Measurements from ENCODE around the gene MTOR.
A peak's percentile ranks its signal among the peaks of the same experiment; 100 is the strongest.

MTOR gene

DNA sequence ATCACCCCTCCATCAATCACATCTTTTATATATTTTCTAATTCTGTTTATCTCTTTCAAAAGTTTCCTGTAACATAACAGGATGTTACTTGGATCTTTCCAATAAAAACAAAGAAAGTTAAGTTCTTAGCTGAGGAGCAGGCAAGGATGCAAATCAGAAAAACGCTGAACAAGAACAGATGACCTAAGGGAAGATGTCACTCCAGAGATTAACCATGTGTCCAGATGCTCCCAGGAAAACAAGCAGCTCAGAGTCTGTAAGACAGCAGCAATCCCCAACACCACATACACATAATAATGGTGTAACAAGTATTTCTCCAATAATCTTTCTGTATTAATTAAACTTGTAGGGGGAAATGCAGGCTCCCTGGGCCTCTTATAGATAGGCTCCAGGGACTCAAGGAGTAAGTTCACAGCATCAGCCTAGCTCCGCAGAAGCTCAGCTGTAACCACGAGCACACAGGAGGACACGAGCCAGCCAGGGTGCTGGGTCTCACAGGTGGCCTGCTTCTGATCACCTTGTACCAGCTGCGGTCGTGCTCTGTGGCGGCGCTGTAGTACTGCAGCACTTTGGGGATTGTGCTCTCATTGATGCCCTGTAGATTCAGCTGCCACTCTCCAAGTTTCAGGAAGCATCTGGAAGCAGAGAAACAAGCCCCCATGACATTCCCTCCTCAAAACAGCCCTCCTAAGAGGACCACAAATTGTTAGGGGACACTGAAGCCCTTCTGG lies 129.6 kb downstream of the MTOR start:
- Histone ChIP-seq H3K14ac (ENCODE audit: low read length) (no peak overlapping the region), H3K4ac (ENCODE audit: low read depth, low read length) (no peak overlapping the region), H4K12ac (ENCODE audit: low read depth, low read length) (no peak overlapping the region), H3K79me1 (ENCODE audit: low read length) (no peaks in the 10 kb centered on the region), H3K18ac (ENCODE audit: low read length) (no peak overlapping the region), H2BK12ac (ENCODE audit: low read length) (no peak overlapping the region), H3K36me3 (ENCODE audit: control insufficient read depth in 1 of 2, insufficient read depth in 2 of 2, low read length in 2 of 2) (peaks cover 34 to 48% of the 10 kb centered on the region in 2 experiments), H3K4me3 (ENCODE audit: low read depth, low read length) (no peak overlapping the region), H2BK5ac (ENCODE audit: low read depth, low read length, poor library complexity) (no peak overlapping the region), H3K9me3 (ENCODE audit: insufficient read depth, low read depth, low read length) (peaks cover 3% of the 10 kb centered on the region), H4K8ac (ENCODE audit: low read depth, low read length) (peak overlapping the region; percentile 25), H2BK120ac (ENCODE audit: insufficient read depth, low read length, poor library complexity) (no peak overlapping the region), H3K4me1 (ENCODE audit: control insufficient read depth in 1 of 2, insufficient read depth in 2 of 2, low read length in 2 of 2) (peaks cover 4 to 6% of the 10 kb centered on the region in 2 experiments), H3K27ac (ENCODE audit: low read depth, low read length) (no peak overlapping the region), H4K91ac (ENCODE audit: low read depth, low read length) (no peak overlapping the region), H3K23ac (ENCODE audit: low read length) (no peak overlapping the region), H3K4me2 (ENCODE audit: low read length) (no peak overlapping the region), H2AK5ac (ENCODE audit: low read length) (no peak overlapping the region), H2AFZ (ENCODE audit: insufficient read depth, low read length, poor library complexity) (no peak overlapping the region), H3K27me3 (ENCODE audit: insufficient read depth, low read length) (no peaks in the 10 kb centered on the region), H3K79me2 (ENCODE audit: control insufficient read depth, insufficient read depth, low read length, poor library complexity) (no peaks in the 10 kb centered on the region), H3K9ac (ENCODE audit: low read length) (no peak overlapping the region)
- DNase-seq, result no peak
- WGBS (ENCODE audit: extremely low coverage, insufficient coverage, insufficient read length), result no CpG with 5 or more reads among the region's 8 CpGs

DNA sequence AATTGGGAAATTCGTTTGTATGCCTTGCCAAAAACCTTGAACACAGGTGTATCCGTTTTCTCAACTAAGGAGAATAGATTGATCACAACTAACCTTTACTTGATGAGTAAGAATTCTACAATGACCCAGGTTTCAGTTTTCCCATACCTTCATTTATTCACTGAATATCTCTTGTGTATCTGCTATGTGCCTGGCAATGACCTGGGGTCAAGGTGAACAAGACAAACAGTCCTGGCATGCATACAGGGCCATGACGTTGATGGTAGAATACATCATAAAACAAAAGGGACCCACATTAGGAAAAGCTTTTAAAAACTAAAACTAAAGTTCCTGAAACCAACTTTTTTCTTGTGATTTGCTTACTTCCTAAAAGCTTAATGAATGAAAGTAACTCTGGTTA lies 130.5 kb downstream of the MTOR start:
- Histone ChIP-seq H2AFZ (ENCODE audit: insufficient read depth, low read length, poor library complexity) (no peak overlapping the region), H3K27ac (ENCODE audit: low read depth, low read length) (no peak overlapping the region), H3K23ac (ENCODE audit: low read length) (no peak overlapping the region), H3K4ac (ENCODE audit: low read depth, low read length) (no peak overlapping the region), H3K36me3 (ENCODE audit: control insufficient read depth in 1 of 2, insufficient read depth in 2 of 2, low read length in 2 of 2) (peaks cover 39 to 55% of the 10 kb centered on the region in 2 experiments), H3K27me3 (ENCODE audit: insufficient read depth, low read length) (no peaks in the 10 kb centered on the region), H3K4me2 (ENCODE audit: low read length) (no peak overlapping the region), H4K12ac (ENCODE audit: low read depth, low read length) (no peak overlapping the region), H4K91ac (ENCODE audit: low read depth, low read length) (no peak overlapping the region), H3K14ac (ENCODE audit: low read length) (no peak overlapping the region), H3K4me3 (ENCODE audit: low read depth, low read length) (no peak overlapping the region), H3K79me1 (ENCODE audit: low read length) (no peaks in the 10 kb centered on the region), H3K4me1 (ENCODE audit: control insufficient read depth in 1 of 2, insufficient read depth in 2 of 2, low read length in 2 of 2) (peaks cover 4 to 5% of the 10 kb centered on the region in 2 experiments), H2BK120ac (ENCODE audit: insufficient read depth, low read length, poor library complexity) (no peak overlapping the region), H2BK12ac (ENCODE audit: low read length) (no peak overlapping the region), H2BK5ac (ENCODE audit: low read depth, low read length, poor library complexity) (no peak overlapping the region), H3K9ac (ENCODE audit: low read length) (no peak overlapping the region), H3K79me2 (ENCODE audit: control insufficient read depth, insufficient read depth, low read length, poor library complexity) (no peaks in the 10 kb centered on the region), H4K8ac (ENCODE audit: low read depth, low read length) (no peak overlapping the region), H3K18ac (ENCODE audit: low read length) (no peak overlapping the region), H2AK5ac (ENCODE audit: low read length) (no peak overlapping the region), H3K9me3 (ENCODE audit: insufficient read depth, low read depth, low read length) (peaks cover 3% of the 10 kb centered on the region)
- WGBS (ENCODE audit: extremely low coverage, insufficient coverage, insufficient read length), result no CpG with 5 or more reads among the region's 3 CpGs
- no peak for DNase-seq

DNA sequence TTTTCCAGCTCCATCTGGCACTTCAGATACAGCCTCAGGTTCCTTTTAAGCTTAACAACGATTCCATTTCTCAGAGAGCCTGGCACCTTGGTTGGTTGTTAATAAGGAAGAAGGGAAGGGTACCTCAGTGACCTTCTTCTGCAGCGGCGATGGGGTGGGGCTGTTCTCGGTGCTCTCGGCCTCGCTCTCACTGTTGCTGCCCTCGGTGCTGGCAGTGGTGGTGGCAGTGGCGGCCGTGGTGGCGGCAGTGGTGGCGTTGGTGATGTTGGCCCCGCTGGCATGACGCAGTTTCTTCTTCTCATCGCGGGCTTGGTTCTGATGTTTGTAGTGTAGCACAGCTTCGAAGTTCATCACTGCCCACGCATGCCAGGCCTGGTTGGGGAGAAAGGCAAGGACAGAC lies 131.9 kb downstream of the MTOR start:
- no peak for DNase-seq
- no peak overlapping the region for H4K12ac ChIP-seq (ENCODE audit: low read depth, low read length)
- H2BK120ac ChIP-seq (ENCODE audit: insufficient read depth, low read length, poor library complexity), result no peak overlapping the region
- no peak overlapping the region for H2AK5ac ChIP-seq (ENCODE audit: low read length)
- H3K4me2 ChIP-seq (ENCODE audit: low read length), result no peak overlapping the region
- no peak overlapping the region for H3K23ac ChIP-seq (ENCODE audit: low read length)
- H2BK5ac ChIP-seq (ENCODE audit: low read depth, low read length, poor library complexity), result no peak overlapping the region
- no peak overlapping the region for H3K27ac ChIP-seq (ENCODE audit: low read depth, low read length)
- peaks cover 3% of the 10 kb centered on the region for H3K9me3 ChIP-seq (ENCODE audit: insufficient read depth, low read depth, low read length)
- peaks cover 44 to 65% of the 10 kb centered on the region in 2 experiments for H3K36me3 ChIP-seq (ENCODE audit: control insufficient read depth in 1 of 2, insufficient read depth in 2 of 2, low read length in 2 of 2)
- H3K14ac ChIP-seq (ENCODE audit: low read length), result no peak overlapping the region
- no peak overlapping the region for H3K9ac ChIP-seq (ENCODE audit: low read length)
- no peak overlapping the region for H4K8ac ChIP-seq (ENCODE audit: low read depth, low read length)
- H3K79me2 ChIP-seq (ENCODE audit: control insufficient read depth, insufficient read depth, low read length, poor library complexity), result no peaks in the 10 kb centered on the region
- H3K4ac ChIP-seq (ENCODE audit: low read depth, low read length), result no peak overlapping the region
- no peaks in the 10 kb centered on the region for H3K79me1 ChIP-seq (ENCODE audit: low read length)
- H2BK12ac ChIP-seq (ENCODE audit: low read length), result no peak overlapping the region
- H3K27me3 ChIP-seq (ENCODE audit: insufficient read depth, low read length), result no peaks in the 10 kb centered on the region
- WGBS (ENCODE audit: extremely low coverage, insufficient coverage, insufficient read length), result no CpG with 5 or more reads among the region's 17 CpGs
- peaks cover 4 to 5% of the 10 kb centered on the region in 2 experiments for H3K4me1 ChIP-seq (ENCODE audit: control insufficient read depth in 1 of 2, insufficient read depth in 2 of 2, low read length in 2 of 2)
- no peak overlapping the region for H4K91ac ChIP-seq (ENCODE audit: low read depth, low read length)
- H2AFZ ChIP-seq (ENCODE audit: insufficient read depth, low read length, poor library complexity), result no peak overlapping the region
- no peak overlapping the region for H3K4me3 ChIP-seq (ENCODE audit: low read depth, low read length)
- H3K18ac ChIP-seq (ENCODE audit: low read length), result no peak overlapping the region

DNA sequence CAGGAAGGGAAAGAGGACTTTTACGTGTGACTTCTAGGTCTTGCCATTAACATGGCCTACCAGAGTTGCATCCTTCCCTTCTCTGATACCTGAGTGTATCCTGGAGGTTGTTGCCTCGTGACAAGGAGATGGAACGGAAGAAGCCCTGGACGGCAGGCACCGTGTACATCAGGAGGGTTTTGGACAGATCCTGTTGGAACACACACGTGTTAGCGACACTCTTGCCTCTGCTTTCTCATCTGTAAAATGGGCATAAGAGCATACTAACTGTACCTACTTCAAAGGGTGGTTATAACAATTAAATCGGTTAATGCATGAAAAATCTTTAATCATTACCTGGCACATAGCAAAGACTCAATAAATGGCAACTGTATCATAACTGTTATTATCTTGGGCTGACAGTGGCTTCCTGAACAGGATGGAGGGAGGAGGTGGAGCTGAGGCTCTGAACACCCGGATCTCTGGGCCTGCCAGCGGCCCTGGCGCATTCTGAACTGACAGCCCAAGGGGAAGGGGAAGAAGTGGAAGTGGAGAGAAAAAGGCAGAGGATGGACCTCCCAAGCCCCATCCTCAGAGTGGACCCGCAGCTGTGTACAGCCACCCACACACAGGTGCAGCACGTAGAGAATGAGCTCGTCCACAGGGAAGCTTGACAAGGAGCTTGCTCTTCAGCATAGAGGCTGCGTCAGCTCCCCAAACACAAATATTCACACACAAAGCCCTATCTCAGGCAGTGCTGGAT lies 132.5 kb downstream of the MTOR start:
- no peak overlapping the region for H3K23ac ChIP-seq (ENCODE audit: low read length)
- H3K4me2 ChIP-seq (ENCODE audit: low read length), result no peak overlapping the region
- H3K36me3 ChIP-seq (ENCODE audit: control insufficient read depth in 1 of 2, insufficient read depth in 2 of 2, low read length in 2 of 2), result peaks cover 49 to 70% of the 10 kb centered on the region in 2 experiments
- no peaks in the 10 kb centered on the region for H3K79me2 ChIP-seq (ENCODE audit: control insufficient read depth, insufficient read depth, low read length, poor library complexity)
- DNase-seq, result no peak
- no peak overlapping the region for H4K12ac ChIP-seq (ENCODE audit: low read depth, low read length)
- no peak overlapping the region for H3K27ac ChIP-seq (ENCODE audit: low read depth, low read length)
- H3K27me3 ChIP-seq (ENCODE audit: insufficient read depth, low read length), result no peaks in the 10 kb centered on the region
- no peak overlapping the region for H4K91ac ChIP-seq (ENCODE audit: low read depth, low read length)
- H2AFZ ChIP-seq (ENCODE audit: insufficient read depth, low read length, poor library complexity), result no peak overlapping the region
- no peak overlapping the region for H3K4me3 ChIP-seq (ENCODE audit: low read depth, low read length)
- H2BK12ac ChIP-seq (ENCODE audit: low read length), result no peak overlapping the region
- no peak overlapping the region for H4K8ac ChIP-seq (ENCODE audit: low read depth, low read length)
- no peak overlapping the region for H3K18ac ChIP-seq (ENCODE audit: low read length)
- H2BK120ac ChIP-seq (ENCODE audit: insufficient read depth, low read length, poor library complexity), result no peak overlapping the region
- peaks cover 4 to 5% of the 10 kb centered on the region in 2 experiments for H3K4me1 ChIP-seq (ENCODE audit: control insufficient read depth in 1 of 2, insufficient read depth in 2 of 2, low read length in 2 of 2)
- WGBS (ENCODE audit: extremely low coverage, insufficient coverage, insufficient read length), result no CpG with 5 or more reads among the region's 15 CpGs
- no peak overlapping the region for H2BK5ac ChIP-seq (ENCODE audit: low read depth, low read length, poor library complexity)
- no peak overlapping the region for H3K14ac ChIP-seq (ENCODE audit: low read length)
- no peaks in the 10 kb centered on the region for H3K79me1 ChIP-seq (ENCODE audit: low read length)
- H2AK5ac ChIP-seq (ENCODE audit: low read length), result no peak overlapping the region
- H3K9ac ChIP-seq (ENCODE audit: low read length), result no peak overlapping the region
- no peak overlapping the region for H3K4ac ChIP-seq (ENCODE audit: low read depth, low read length)
- peaks cover 3% of the 10 kb centered on the region for H3K9me3 ChIP-seq (ENCODE audit: insufficient read depth, low read depth, low read length)

Data from trophoblast cell (in vitro differentiated cells and primary cell).